Measurements from ENCODE around the gene PACSIN3.

Gene PACSIN3

GRCh38 chr11:47163193-47163592 lies 23.0 kb downstream of the PACSIN3 start:
- no peak overlapping the region for H3K27ac ChIP-seq
- TF ChIP-seq CTCF (conservative IDR thresholded peaks at IDR 0.05), result no peak
- no peak for TF ChIP-seq ZFX (IDR thresholded peaks at IDR 0.05)

DNA sequence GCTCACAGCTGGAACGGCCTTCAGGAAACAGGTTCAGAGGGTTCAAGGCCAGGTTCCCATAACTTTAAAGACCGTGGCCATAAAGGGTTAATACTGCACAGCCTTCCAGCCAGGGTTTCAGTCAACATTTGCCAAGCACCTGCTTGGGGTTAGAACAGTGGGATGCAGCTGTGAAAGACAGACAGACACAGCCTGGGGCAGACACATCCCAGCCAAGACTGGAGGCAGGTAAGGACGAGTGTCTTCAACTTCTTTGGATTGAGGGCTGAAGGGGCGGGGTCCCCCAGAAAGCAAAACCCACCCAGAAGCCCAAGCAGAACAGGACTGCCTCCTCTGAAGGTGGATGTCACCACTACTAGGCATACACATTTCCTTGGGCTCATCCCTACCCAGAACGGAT lies 23.8 kb downstream of the PACSIN3 start:
- H3K27ac ChIP-seq, result no peak overlapping the region
- TF ChIP-seq CTCF (conservative IDR thresholded peaks at IDR 0.05), result no peak
- no peak for TF ChIP-seq ZFX (IDR thresholded peaks at IDR 0.05)

DNA sequence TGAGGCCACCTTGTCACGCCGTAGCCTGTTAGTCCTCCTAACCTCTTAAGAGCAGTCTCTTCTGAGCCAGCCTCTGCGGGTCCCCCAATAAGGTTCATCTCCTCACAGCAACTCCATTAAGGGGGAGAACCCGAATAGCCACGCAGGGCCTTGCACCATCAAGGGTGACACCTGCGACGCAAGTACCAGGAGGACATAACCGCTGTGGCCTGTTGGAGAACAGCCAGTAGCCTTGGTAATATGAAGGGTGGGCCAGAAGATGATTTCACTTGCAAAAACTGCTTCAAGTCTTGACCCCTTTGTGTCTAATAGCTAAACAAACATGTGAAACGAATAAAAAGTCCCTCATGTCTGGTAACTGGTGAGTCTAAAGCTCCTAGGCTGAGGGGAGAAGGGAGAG lies 24.3 kb downstream of the PACSIN3 start:
- no peak overlapping the region for H3K27ac ChIP-seq

DNA sequence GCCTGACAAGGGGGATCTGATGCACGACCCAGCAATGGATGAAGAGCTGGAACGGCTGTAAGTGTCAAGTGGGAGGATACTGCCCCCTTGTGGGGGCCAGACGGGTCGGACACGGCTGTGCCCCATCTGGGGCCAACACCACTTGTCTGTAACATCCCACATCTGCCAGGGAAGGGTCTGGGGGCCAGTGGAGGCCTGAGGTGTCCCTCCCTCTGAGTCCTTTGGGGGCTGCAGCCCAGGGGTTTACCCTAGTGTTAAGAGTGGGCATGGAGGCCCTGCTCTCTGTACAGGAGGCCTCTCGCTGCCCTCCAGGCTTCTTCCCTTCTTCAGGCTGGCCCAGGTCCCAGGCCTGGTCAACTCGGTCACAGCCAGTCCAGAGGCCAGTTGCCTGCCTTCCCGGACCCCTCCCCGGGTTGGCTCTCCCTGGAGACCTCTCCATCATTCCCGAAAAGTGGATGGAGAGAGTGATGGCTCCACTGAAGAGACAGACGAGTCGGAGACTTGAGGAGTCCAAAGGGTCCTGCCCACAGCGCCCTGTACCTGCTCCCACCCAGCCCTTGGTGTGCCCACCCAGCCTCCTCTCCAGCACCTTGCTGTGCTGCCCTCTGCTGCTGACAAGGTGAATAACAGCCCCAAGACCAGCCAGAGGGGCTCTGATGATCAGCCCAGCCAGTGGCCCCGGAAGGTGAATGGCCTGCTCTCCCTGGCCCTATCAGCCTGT lies 24.9 kb downstream of the PACSIN3 start:
- no peak overlapping the region for H3K27ac ChIP-seq
- peak; percentile 92 for TF ChIP-seq CTCF (conservative IDR thresholded peaks at IDR 0.05)
- no peak for TF ChIP-seq ZFX (IDR thresholded peaks at IDR 0.05)

More for the DNA sequence above, 24.3 kb downstream of the PACSIN3 start:
- TF ChIP-seq CTCF (conservative IDR thresholded peaks at IDR 0.05), result no peak
- no peak for TF ChIP-seq ZFX (IDR thresholded peaks at IDR 0.05)

DNA sequence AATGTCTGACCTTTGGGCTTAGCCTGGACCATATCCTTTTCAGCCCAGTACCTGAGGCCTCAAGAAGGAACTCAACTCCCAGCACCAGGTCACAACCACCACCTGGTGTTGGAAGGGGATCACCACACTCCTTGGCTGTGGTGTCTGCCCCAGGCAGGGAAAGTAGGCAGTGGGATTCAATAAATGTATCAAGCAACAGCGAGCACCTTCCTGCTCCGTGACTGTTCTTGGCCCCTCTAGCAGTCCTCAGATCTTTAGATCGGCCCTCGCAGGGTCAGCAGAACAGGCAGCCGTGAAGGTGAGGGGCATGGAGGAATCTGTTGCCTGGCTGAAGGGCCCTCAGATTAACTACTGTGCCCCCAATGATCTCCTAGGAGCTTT lies 25.5 kb downstream of the PACSIN3 start:
- TF ChIP-seq CTCF (conservative IDR thresholded peaks at IDR 0.05) (no peak), ZFX (IDR thresholded peaks at IDR 0.05) (no peak)
- H3K27ac ChIP-seq, result no peak overlapping the region

DNA sequence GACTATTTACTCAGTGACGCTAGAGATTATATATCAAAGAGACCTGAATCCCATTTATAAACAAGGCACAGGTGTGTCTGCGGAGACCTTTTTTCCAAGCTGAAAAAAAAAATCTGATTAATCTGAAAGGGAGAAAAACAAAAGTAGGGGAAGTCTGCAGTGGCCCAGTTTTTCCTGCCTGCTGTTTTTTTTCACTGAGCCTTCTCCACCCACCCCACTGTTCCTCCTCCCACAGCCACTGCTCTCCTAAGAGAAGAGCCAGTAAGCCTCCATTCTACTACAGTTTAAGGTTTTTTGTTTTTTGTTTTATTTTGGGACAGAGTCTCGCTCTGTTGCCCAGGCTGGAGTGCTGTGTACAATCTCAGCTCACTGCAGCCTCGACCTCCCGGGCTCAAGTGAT lies 28.0 kb downstream of the PACSIN3 start:
- no peak for TF ChIP-seq ZFX (IDR thresholded peaks at IDR 0.05)
- TF ChIP-seq CTCF (conservative IDR thresholded peaks at IDR 0.05), result no peak
- H3K27ac ChIP-seq, result no peak overlapping the region

DNA sequence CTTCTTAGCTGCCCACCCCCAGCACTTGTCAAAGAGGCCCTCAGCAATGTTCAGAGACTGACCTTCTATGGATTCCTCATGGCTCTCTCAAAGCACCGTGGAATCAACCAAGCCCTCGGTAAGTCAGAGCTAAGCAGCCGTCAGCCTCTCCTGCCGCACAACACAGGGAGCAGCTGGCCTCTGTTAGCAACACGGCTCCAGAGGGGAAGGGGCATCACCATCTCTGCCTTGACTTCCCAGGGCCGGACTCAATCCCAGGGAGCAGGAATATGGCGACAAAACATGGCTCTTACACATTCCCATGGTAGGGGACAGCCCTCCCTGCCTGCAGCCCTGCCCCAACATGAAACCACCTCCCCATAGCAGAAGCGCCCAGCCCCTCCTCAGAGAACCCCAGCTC lies 28.4 kb downstream of the PACSIN3 start:
- no peak for TF ChIP-seq ZFX (IDR thresholded peaks at IDR 0.05)
- TF ChIP-seq CTCF (conservative IDR thresholded peaks at IDR 0.05), result no peak
- H3K27ac ChIP-seq, result no peak overlapping the region
